GM19324 (cell line): ENCODE measurements around the gene NBEA.

ENCODE experiments used
- ATAC-seq: cut with Tn5 transposase; IDR thresholded peaks from one replicate; pipeline ENCODE4 v1.9.1; 2021; ENCODE audit warnings: mild to moderate bottlenecking, moderate library complexity; ENCODE audit not compliant: unreplicated experiment, low FRiP score

NBEA gene

GRCh38 chr13:35489050-35489449, 547.0 kb downstream of the NBEA start:
- no peak for ATAC-seq

DNA sequence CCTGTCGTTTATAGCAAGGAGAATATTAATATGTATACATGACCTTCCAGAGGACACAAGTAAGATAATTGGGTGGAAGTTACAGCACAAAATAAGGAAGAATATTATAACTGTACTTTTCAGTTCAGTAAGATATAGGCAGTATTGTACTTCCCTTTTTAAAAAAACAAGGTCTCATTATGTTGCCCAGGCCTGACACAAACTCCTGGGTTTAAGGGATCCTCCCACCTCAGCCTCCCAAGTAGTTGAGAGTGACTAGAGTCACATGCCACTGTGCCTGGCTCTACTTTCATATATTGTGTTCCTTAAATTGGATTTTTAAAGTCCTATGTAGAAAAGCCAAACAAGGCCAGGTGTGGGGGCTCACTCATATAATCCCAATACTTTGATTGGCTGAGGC, 553.9 kb downstream of the NBEA start:
- no peak for ATAC-seq

- ATAC-seq, result no peak
These were observed 554.8 kb downstream of the NBEA start for GRCh38 chr13:35496761-35497386.

DNA sequence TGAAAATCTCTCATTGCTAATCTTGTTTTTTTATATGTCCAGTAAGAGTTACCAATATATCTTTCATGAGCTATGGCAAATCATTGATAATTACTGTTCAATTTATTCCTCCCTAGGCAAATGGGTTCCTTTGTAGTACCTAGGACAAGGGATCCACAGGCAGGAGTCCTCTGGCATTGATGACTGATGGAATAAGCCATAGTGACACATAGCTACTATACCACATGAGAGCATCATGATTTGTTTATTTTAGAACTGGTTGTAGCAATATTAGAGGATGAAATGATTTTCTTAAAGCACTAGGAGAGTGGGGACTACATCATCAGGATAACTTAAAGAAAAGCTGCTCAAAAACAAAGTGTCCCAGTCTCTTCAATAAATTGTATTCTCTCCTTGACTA, 556.2 kb downstream of the NBEA start:
- no peak for ATAC-seq

- ATAC-seq, result no peak
These were observed 557.2 kb downstream of the NBEA start for GRCh38 chr13:35499196-35499662.

DNA sequence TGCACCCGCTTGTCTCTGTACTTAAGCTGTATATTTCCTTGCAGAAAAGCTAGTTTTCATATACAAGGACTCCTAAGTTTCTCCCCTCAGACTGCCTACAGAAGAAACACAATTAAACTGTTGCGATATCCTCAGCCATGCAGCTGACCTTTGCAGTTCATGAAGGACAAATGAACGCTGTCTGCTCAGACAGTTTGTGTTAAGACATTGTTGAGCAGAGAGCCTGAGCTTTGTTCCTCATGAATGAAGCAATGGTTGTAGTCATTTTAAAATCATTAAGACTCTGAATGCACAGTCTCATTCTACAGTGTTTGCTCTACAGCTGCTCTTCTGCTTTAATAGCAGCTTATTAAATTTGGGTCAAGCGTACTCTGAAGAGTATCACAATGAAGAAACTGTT, 557.6 kb downstream of the NBEA start:
- ATAC-seq, result no peak

GRCh38 chr13:35500144-35500543, 558.1 kb downstream of the NBEA start:
- no peak for ATAC-seq

DNA sequence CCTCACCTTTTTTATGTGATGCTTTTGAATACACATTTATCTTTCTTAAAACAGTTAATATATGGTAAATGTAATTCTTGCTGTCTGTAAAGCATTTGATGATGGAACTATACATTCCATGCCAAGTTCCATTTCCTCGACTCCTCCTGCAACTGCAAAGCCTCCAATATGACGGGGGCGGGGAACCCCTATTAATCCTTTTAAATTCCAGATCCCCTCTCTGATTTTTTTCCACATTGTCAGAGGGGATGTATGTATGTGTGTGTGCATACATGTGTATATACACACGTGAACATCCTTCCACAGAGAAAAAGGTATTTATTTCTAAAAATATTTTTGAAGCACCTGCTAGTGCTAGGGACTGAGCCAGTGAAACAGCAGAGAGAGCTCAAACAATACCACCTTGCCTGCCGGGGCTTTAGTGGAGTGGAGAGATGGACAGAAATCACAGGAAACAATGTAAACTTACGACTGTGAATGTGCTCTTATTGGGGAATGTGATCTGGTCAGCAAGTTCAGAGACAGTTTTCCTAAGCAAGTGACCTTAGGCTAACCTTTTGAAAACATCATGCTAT, 559.7 kb downstream of the NBEA start:
- ATAC-seq, result no peak

DNA sequence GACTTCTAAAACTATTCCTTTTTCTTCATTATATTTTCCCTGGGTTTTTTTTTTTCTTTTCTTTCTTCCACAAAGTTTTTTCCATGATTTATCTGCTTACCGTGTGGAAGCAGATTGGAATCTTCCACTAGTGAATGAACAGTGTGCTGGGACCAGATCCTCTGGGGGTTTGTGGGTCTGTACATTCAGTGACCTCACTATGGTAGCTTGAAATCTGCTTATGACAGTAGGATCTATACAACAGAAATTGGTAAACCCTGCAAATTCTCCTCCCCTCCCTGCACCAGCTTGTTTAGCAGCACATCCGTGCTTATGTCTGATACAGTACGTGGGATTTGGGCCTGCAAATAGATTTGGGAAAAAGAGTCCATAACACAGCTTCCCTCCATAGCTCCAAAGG, 560.4 kb downstream of the NBEA start:
- ATAC-seq, result no peak

GRCh38 chr13:35512271-35512920, 570.3 kb downstream of the NBEA start:
- no peak for ATAC-seq

DNA sequence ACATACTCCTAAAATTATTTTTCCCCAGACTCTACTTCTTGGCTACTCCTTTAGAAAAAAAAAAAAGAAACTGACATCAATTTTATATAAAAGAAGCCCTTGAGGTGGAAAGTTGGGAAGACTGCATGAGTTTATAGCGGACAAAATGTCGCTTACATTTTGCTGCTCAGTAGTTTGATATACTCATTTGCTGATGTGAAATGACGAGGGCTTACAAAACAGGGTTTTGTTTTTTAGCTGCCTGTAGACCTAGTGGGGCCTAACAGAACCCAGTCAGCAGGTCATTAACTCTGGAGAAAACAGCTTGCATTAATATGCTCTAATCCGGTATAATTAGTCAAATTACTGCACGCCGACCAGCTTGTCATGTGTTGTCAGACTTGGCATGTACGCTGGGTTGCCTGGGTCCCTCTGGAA, 572.0 kb downstream of the NBEA start:
- ATAC-seq, result no peak

DNA sequence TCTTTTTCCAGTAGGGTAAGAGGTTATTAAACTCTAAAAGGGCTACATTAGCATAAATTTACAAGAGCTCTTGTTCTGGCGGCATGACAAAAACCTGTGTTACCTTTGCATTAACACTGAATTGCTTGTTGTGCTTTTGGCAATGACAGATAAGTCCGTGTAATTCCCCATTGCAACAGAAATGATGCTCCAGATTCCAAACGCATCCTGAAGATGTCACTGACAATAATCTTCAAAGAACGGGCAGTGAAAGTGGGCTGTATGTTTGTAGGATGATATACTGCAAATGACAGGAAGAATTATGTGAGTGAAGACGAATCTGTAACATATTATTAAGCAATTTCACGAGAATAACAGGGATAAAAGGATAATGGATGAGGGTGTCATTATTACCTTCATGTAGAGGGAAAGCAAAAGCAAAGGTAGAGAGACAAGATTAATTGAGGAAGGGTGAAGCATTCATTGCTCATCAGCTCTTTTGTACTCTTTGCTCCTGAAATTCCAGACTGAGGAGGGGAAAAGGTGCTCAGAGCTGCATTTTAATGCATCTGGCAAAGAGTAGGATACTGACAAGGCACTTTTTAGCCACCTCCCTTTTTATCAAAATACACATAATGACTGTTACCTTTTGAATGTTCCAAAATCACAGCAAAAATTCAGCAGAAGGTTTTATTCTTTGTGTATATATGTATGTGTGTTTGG, 572.9 kb downstream of the NBEA start:
- no peak for ATAC-seq

DNA sequence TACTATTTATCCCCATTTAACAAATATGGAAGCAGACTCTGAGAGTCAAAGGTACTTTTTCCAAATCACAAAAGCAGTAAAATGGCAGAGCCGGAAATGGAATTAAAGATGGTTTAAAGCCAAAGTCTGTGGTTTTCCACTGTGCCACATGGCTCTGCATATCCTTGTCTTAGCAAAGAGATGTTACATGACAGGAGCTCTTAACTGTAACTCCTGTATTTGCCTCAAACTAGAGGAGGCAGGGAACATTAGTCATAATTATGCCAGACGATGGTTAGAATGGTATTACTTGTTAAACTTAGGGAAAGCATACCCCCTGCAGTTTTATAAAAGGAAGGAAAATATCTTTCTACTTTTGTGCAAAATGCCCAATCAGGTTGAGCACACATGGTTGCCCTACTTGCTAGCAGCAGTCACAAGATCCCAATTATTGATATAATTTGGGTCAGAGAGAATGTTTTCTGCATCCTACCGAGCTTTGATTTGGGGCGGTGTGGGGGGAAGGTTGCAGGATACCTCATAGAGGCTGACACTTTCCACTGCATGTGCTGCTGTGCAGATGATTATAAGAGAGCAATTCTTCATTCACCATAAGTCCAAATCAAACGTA, 576.4 kb downstream of the NBEA start:
- no peak for ATAC-seq

DNA sequence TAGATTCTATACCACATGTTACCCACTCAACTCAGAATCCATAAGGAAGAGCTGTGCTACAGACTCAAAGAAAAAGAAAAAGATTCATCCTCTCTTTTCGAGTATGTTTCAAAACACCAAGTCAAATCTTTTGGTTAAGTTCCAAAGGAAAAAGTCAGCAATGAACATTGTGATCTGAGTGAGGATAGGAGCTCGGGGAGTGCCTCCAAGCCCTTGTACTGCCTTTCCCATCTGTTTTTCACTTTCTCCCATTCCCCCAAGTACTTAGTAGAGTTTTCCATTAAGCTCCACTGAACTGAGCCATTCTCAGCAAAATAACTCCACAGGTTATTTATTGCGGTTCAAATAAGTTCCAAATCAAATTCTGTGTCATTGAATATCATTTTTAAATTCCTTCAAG, 582.1 kb downstream of the NBEA start:
- ATAC-seq, result no peak

DNA sequence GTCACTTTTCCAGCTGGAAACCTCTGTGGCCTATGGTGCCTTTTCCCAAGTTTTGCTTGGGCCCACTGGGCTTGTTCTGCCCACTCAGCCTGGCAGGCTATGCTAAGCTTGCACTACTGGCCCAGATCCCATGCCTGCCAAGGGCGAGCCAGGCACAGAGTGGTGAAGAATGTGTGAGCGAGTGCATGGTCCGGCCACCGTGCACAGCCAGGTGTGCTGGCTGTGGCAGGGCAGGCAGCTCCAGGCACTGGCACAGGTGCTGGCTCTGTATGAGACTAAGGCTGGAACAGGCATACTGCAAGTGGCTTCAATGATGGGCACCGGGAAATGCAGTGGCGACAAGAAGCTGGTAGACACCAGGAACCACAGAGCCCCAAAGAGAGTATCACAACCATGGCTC, 584.5 kb downstream of the NBEA start:
- ATAC-seq, result no peak

- no peak for ATAC-seq
These were observed 585.4 kb downstream of the NBEA start for GRCh38 chr13:35527451-35527850.

GRCh38 chr13:35530147-35530546, 588.1 kb downstream of the NBEA start:
- ATAC-seq, result no peak

DNA sequence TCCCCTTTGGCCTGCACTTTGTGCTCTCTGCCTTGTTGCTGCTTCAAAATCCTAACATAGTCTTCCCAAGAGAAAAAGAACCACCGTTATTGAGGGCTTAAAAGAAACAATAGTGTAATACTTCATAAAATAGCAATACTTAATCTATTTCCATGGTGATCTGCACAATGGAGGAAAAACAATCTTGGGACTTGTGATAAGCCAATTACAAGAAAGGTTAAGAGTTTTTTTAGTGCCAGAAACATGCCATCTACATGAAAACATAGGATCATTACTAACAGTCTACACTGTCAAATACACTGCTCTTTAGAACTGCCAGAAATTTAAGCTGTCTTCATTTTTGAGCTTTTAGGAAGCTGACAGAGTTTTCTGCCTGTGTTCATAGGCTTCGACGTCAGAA, 588.5 kb downstream of the NBEA start:
- ATAC-seq, result no peak

- ATAC-seq, result no peak
These were observed 589.5 kb downstream of the NBEA start for GRCh38 chr13:35531526-35531925.

DNA sequence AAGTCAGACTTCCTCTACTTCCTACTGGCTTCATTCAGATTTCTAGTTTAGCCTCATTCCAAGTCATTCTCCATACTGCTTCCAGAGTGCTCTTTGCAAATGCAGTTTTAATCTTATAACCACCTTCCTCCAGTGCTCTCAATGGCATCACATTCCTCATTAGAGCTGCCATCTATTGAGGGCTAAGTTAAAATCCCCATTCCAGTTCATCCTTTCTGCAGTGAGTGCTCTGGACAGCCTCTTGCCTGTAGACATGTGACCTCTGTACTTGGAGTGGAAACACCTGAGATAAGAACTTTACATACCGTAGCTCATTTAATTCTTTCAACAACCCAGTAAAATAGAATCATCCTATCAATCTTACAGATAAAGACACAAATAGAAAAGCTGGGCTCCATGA, 592.3 kb downstream of the NBEA start:
- ATAC-seq, result no peak

- ATAC-seq, result no peak
These were observed 606.7 kb downstream of the NBEA start for GRCh38 chr13:35548790-35549189.
